ENCODE results near the gene NPAS3. TPM values are rescaled to one million over a fixed set of nuclear protein-coding genes. Genes with fewer than 3 reads are reported as not detected.

The NPAS3 gene
- total RNA-seq, 1 donor from 2014 or later = 1.6 TPM

DNA sequence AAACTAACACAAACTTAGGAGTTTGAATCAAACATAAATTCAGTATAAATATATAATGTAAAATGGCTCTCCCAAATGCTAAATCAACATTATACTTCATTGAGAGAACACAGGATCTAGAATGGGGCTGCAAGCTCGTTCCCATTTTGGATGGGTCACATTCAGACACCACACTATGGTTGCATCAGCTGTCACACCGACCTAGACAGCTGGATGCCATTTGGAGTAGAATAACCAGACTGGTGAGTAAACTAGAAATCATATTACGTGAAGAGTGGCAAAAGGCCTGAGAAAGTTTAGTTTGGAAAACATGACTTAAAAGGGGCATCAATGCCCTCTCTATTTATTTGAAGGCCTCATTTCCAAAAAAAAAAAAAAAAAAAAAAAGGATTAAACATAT is 430.4 kb downstream of the NPAS3 start:
- H3K9me3 Mint-ChIP-seq (ENCODE audit: unreplicated experiment) = no peaks in the 10 kb centered on the region
- H3K36me3 Mint-ChIP-seq (ENCODE audit: low read depth, unreplicated experiment) = no peaks in the 10 kb centered on the region
- H3K4me3 Mint-ChIP-seq (ENCODE audit: unreplicated experiment) = no peak overlapping the region
- DNase-seq (ENCODE audit: low spot score) = no peak
- TF ChIP-seq, protein P1, sequence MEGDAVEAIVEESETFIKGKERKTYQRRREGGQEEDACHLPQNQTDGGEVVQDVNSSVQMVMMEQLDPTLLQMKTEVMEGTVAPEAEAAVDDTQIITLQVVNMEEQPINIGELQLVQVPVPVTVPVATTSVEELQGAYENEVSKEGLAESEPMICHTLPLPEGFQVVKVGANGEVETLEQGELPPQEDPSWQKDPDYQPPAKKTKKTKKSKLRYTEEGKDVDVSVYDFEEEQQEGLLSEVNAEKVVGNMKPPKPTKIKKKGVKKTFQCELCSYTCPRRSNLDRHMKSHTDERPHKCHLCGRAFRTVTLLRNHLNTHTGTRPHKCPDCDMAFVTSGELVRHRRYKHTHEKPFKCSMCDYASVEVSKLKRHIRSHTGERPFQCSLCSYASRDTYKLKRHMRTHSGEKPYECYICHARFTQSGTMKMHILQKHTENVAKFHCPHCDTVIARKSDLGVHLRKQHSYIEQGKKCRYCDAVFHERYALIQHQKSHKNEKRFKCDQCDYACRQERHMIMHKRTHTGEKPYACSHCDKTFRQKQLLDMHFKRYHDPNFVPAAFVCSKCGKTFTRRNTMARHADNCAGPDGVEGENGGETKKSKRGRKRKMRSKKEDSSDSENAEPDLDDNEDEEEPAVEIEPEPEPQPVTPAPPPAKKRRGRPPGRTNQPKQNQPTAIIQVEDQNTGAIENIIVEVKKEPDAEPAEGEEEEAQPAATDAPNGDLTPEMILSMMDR (IDR thresholded peaks at IDR 0.05; ENCODE audit: unreplicated experiment) = no peak
- H3K27ac Mint-ChIP-seq (ENCODE audit: unreplicated experiment) = no peak overlapping the region
- H3K4me1 Mint-ChIP-seq (ENCODE audit: unreplicated experiment) = no peaks in the 10 kb centered on the region
- H3K27me3 Mint-ChIP-seq (ENCODE audit: unreplicated experiment) = no peaks in the 10 kb centered on the region

DNA sequence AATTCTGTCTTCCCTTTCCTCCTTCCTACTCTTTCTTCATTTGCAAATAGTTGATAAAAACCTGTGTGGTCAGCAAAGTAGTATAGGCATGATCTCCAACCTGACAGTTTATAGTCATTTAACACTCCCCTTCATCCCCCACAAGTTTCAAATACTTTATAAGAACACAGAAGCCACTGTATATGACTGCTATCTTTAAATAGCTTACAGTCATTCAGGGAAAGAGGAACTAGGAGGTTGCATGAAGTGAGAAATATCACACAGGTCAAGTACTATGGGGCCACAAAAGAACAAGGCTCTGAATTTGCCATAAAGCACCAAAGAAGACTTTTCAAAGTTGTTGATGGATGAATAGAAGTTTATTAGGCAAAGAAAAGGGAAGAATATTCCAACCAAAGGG is 431.3 kb downstream of the NPAS3 start:
- Mint-ChIP-seq H3K4me3 (ENCODE audit: unreplicated experiment) (no peak overlapping the region), H3K27ac (ENCODE audit: unreplicated experiment) (no peak overlapping the region), H3K4me1 (ENCODE audit: unreplicated experiment) (no peaks in the 10 kb centered on the region), H3K27me3 (ENCODE audit: unreplicated experiment) (no peaks in the 10 kb centered on the region), H3K9me3 (ENCODE audit: unreplicated experiment) (no peaks in the 10 kb centered on the region), H3K36me3 (ENCODE audit: low read depth, unreplicated experiment) (no peaks in the 10 kb centered on the region)
- TF ChIP-seq, protein P1 (IDR thresholded peaks at IDR 0.05; ENCODE audit: unreplicated experiment) = no peak
- no peak for DNase-seq (ENCODE audit: low spot score)

- Mint-ChIP-seq H3K4me3 (ENCODE audit: unreplicated experiment) (no peak overlapping the region), H3K9me3 (ENCODE audit: unreplicated experiment) (no peaks in the 10 kb centered on the region), H3K27me3 (ENCODE audit: unreplicated experiment) (no peaks in the 10 kb centered on the region), H3K4me1 (ENCODE audit: unreplicated experiment) (no peaks in the 10 kb centered on the region), H3K36me3 (ENCODE audit: low read depth, unreplicated experiment) (no peaks in the 10 kb centered on the region), H3K27ac (ENCODE audit: unreplicated experiment) (no peak overlapping the region)
- DNase-seq (ENCODE audit: low spot score) = no peak
- TF ChIP-seq, protein P1 (IDR thresholded peaks at IDR 0.05; ENCODE audit: unreplicated experiment) = no peak
Observed at GRCh38 chr14:33370426-33370825, 431.7 kb downstream of the NPAS3 start.

DNA sequence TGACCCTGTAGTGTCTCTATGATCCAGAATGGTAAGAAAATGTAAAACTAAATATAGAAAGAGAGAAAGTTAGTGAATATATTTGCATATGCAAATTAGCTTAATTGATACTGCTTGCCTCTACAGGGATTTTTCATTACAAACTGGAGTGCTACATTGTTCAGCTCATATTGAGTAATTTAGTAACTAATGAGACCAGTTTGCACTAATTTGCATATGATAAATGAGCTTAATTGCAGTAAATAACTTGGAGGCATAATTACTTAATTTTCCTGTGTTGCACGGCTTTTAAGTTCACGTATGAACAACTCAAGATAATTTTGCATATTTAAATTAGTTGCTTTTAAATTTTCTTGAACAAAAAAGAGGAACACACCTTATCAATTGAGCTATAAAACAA is 436.5 kb downstream of the NPAS3 start:
- DNase-seq (ENCODE audit: low spot score) = no peak
- Mint-ChIP-seq H3K4me1 (ENCODE audit: unreplicated experiment) (no peaks in the 10 kb centered on the region), H3K27me3 (ENCODE audit: unreplicated experiment) (no peaks in the 10 kb centered on the region), H3K36me3 (ENCODE audit: low read depth, unreplicated experiment) (no peaks in the 10 kb centered on the region), H3K27ac (ENCODE audit: unreplicated experiment) (no peak overlapping the region), H3K4me3 (ENCODE audit: unreplicated experiment) (no peak overlapping the region), H3K9me3 (ENCODE audit: unreplicated experiment) (no peaks in the 10 kb centered on the region)
- TF ChIP-seq, protein P1 (IDR thresholded peaks at IDR 0.05; ENCODE audit: unreplicated experiment) = no peak

DNA sequence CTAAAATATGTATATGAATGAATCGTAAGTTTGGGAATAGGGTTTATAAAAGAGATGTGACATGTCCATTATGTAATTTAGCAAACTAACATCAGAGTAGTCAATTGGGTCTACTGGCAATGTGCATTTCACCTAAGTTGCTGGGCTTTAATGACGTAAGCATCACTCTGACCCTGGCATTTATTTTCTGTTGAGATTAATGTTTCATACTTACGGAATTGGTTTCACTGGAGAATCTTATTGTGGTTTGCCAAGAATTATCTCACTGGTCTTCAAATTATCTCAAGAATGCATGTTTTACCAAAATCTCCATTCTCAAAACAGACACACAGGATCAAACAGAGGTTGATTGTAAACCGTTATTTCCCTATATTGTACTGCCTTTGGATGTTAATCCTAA is 437.1 kb downstream of the NPAS3 start:
- H3K36me3 Mint-ChIP-seq (ENCODE audit: low read depth, unreplicated experiment) = no peaks in the 10 kb centered on the region
- H3K4me3 Mint-ChIP-seq (ENCODE audit: unreplicated experiment) = no peak overlapping the region
- H3K27me3 Mint-ChIP-seq (ENCODE audit: unreplicated experiment) = no peaks in the 10 kb centered on the region
- H3K9me3 Mint-ChIP-seq (ENCODE audit: unreplicated experiment) = no peaks in the 10 kb centered on the region
- no peaks in the 10 kb centered on the region for H3K4me1 Mint-ChIP-seq (ENCODE audit: unreplicated experiment)
- no peak overlapping the region for H3K27ac Mint-ChIP-seq (ENCODE audit: unreplicated experiment)
- no peak for DNase-seq (ENCODE audit: low spot score)
- TF ChIP-seq, protein P1 (IDR thresholded peaks at IDR 0.05; ENCODE audit: unreplicated experiment) = no peak
